H9 (cell line): ENCODE results near the gene B9D1. TPM values are rescaled to one million over a fixed set of nuclear protein-coding genes. Genes with fewer than 3 reads are reported as not detected.

Experiments
- DNase-seq: peaks from one replicate; pipeline ENCODE4 v3.0.0-alpha.2; 2017
- H2AFZ ChIP-seq: one replicate; pipeline ENCODE4 v1.6.1; 2013; ENCODE audit warnings: mild to moderate bottlenecking, low read length, control low read depth, moderate library complexity
- H2AK5ac ChIP-seq: 2 replicates; pipeline ENCODE4 v1.6.1; 2013; ENCODE audit warnings: low read length, control low read depth, mixed read lengths; ENCODE audit not compliant: insufficient read length
- H2BK120ac ChIP-seq: one replicate; pipeline ENCODE4 v1.6.1; 2013; ENCODE audit warnings: low read depth, mild to moderate bottlenecking, low read length, control low read depth, inconsistent platforms; ENCODE audit not compliant: poor library complexity, severe bottlenecking
- H2BK12ac ChIP-seq: 2 replicates; pipeline ENCODE4 v1.6.1; 2013; ENCODE audit warnings: low read length, control low read depth, mixed read lengths, low read depth; ENCODE audit not compliant: insufficient read length
- H2BK15ac ChIP-seq: 2 replicates; pipeline ENCODE4 v1.6.1; 2013; ENCODE audit warnings: low read depth, low read length, control low read depth
- H2BK20ac ChIP-seq: one replicate; pipeline ENCODE4 v1.6.1; 2013; ENCODE audit warnings: low read depth, mild to moderate bottlenecking, low read length, control low read depth, inconsistent platforms; ENCODE audit not compliant: poor library complexity, severe bottlenecking
- H2BK5ac ChIP-seq: 2 replicates; pipeline ENCODE4 v1.6.1; 2013; ENCODE audit warnings: low read length, control low read depth, mixed read lengths; ENCODE audit not compliant: insufficient read length
- H3K14ac ChIP-seq: 2 replicates; pipeline ENCODE4 v1.6.1; 2013; ENCODE audit warnings: low read length, control low read depth; ENCODE audit not compliant: insufficient read depth
- H3K18ac ChIP-seq: 2 replicates; pipeline ENCODE4 v1.6.1; 2013; ENCODE audit warnings: low read depth, mild to moderate bottlenecking, mixed read lengths, low read length, control low read depth; ENCODE audit not compliant: insufficient read length
- H3K23ac ChIP-seq: 2 replicates; pipeline ENCODE4 v1.6.1; 2013; ENCODE audit warnings: low read length, control low read depth, mixed read lengths, low read depth; ENCODE audit not compliant: insufficient read length
- H3K23me2 ChIP-seq: 2 replicates; pipeline ENCODE4 v1.6.1; 2013; ENCODE audit warnings: low read depth, mild to moderate bottlenecking, mixed read lengths, low read length, control low read depth; ENCODE audit not compliant: insufficient read length, poor library complexity, severe bottlenecking
- H3K27ac ChIP-seq: 2 replicates; pipeline ENCODE4 v1.5.1; 2013; ENCODE audit warnings: low read length, control low read depth, mixed read lengths, low read depth; ENCODE audit not compliant: insufficient read length
- H3K27me3 ChIP-seq: 2 replicates; pipeline ENCODE4 v1.6.1; 2013; ENCODE audit warnings: low read length, control low read depth, inconsistent platforms; ENCODE audit not compliant: insufficient read depth
- H3K4ac ChIP-seq: 2 replicates; pipeline ENCODE4 v1.6.1; 2013; ENCODE audit warnings: low read depth, mild to moderate bottlenecking, control low read depth, inconsistent platforms, low read length, moderate library complexity
- H3K4me1 ChIP-seq: 2 replicates; pipeline ENCODE4 v1.6.1; 2013; ENCODE audit warnings: low read length, control low read depth, inconsistent platforms; ENCODE audit not compliant: insufficient read depth
- H3K4me2 ChIP-seq: 2 replicates; pipeline ENCODE4 v1.6.1; 2013; ENCODE audit warnings: low read length, control low read depth, mixed read lengths; ENCODE audit not compliant: insufficient read length, insufficient read depth
- H3K56ac ChIP-seq: 2 replicates; pipeline ENCODE4 v1.6.1; 2013; ENCODE audit warnings: low read depth, mild to moderate bottlenecking, mixed read lengths, low read length, control low read depth; ENCODE audit not compliant: insufficient read length
- H3K79me1 ChIP-seq: 2 replicates; pipeline ENCODE4 v1.6.1; 2013; ENCODE audit warnings: low read depth, mild to moderate bottlenecking, moderate library complexity, low read length, control low read depth, inconsistent platforms; ENCODE audit not compliant: insufficient read depth, poor library complexity, severe bottlenecking
- H3K79me2 ChIP-seq: 2 replicates; pipeline ENCODE4 v1.6.1; 2013; ENCODE audit warnings: low read length, control low read depth, inconsistent platforms; ENCODE audit not compliant: insufficient read depth
- H3K9ac ChIP-seq: 2 replicates; pipeline ENCODE4 v1.6.1; 2013; ENCODE audit warnings: low read length, control low read depth, mixed read lengths; ENCODE audit not compliant: insufficient read length; ENCODE audit errors: extremely low read depth
- H3K9me3 ChIP-seq: one replicate; pipeline ENCODE4 v1.6.1; 2013; ENCODE audit warnings: low read depth, low read length, inconsistent platforms; ENCODE audit not compliant: control insufficient read depth
- H3T11ph ChIP-seq: one replicate; pipeline ENCODE4 v1.6.1; 2013; ENCODE audit warnings: mild to moderate bottlenecking, low read length, control low read depth, inconsistent platforms
- H4K20me1 ChIP-seq: one replicate; pipeline ENCODE4 v1.6.1; 2013; ENCODE audit not compliant: control insufficient read depth, insufficient read length, insufficient read depth
- H4K5ac ChIP-seq: 2 replicates; pipeline ENCODE4 v1.6.1; 2013; ENCODE audit warnings: low read depth, mild to moderate bottlenecking, mixed read lengths, low read length, control low read depth; ENCODE audit not compliant: insufficient read length
- H4K8ac ChIP-seq: replicated peaks from 2 replicates; pipeline ENCODE4 v1.6.1; 2013; ENCODE audit warnings: low read length, control low read depth, mixed read lengths, low read depth; ENCODE audit not compliant: insufficient read length
- H4K91ac ChIP-seq: 2 replicates; pipeline ENCODE4 v1.6.1; 2013; ENCODE audit warnings: low read depth, mild to moderate bottlenecking, moderate library complexity, mixed read lengths, low read length, control low read depth; ENCODE audit not compliant: insufficient read length
- H3K27ac Mint-ChIP-seq, 3 experiments: 2 replicates in 2 of 3; 3 replicates in 1 of 3; pipeline ENCODE4 v1.8.0; 2020 to 2021; ENCODE audit warnings: mixed read lengths in 3 of 3, mild to moderate bottlenecking in 1 of 3, moderate library complexity in 1 of 3
- H3K27me3 Mint-ChIP-seq: 2 replicates; pipeline ENCODE4 v1.8.0; 2021; ENCODE audit warnings: low read depth, mild to moderate bottlenecking, moderate library complexity, mixed read lengths
- H3K36me3 Mint-ChIP-seq, 3 experiments: 2 replicates in 2 of 3; 3 replicates in 1 of 3; pipeline ENCODE4 v1.8.0; 2020 to 2021; ENCODE audit warnings: low read depth in 3 of 3, mixed read lengths in 3 of 3; ENCODE audit not compliant: insufficient read depth in 1 of 3
- H3K4me1 Mint-ChIP-seq, 2 experiments: 2 replicates each; pipeline ENCODE4 v1.8.0; 2020; ENCODE audit warnings: mixed read lengths in 2 of 2
- H3K4me3 Mint-ChIP-seq, 2 experiments: 2 replicates in 1 of 2; 3 replicates in 1 of 2; pipeline ENCODE4 v1.8.0; 2020 to 2021; ENCODE audit warnings: mild to moderate bottlenecking in 2 of 2, mixed read lengths in 2 of 2, moderate library complexity in 1 of 2
- H3K9me3 Mint-ChIP-seq, 2 experiments: 2 replicates in 1 of 2; 3 replicates in 1 of 2; pipeline ENCODE4 v1.8.0; 2020; ENCODE audit warnings: mild to moderate bottlenecking in 2 of 2, mixed read lengths in 2 of 2, moderate library complexity in 1 of 2
- WGBS: extraction: QIAGEN DNeasy Blood & Tissue Kit; methylation state at CpG from one replicate; pipeline ENCODE4 v1.1.7; 2013; ENCODE audit warnings: missing lambda C conversion rate, low lambda C conversion rate, mixed read lengths; ENCODE audit not compliant: insufficient read length; ENCODE audit errors: extremely low coverage; 5-methylcytosine and 5-hydroxymethylcytosine counted together
- total RNA-seq: library from RNA; stranded (reverse); gene quantifications from 2 replicates; pipeline ENCODE4 v1.2.1, GENCODE V29; 2021
- TF ChIP-seq, protein P1 (sequence below): fragments of 200-600 bp; sonication (generic); conservative IDR thresholded peaks from 3 replicates; pipeline ENCODE4 v1.8.0; 2021; ENCODE audit warnings: antibody characterized with exemption, mild to moderate bottlenecking

The B9D1 gene
- total RNA-seq, 1 experiment from 2014 or later, result 30.4 TPM

DNA sequence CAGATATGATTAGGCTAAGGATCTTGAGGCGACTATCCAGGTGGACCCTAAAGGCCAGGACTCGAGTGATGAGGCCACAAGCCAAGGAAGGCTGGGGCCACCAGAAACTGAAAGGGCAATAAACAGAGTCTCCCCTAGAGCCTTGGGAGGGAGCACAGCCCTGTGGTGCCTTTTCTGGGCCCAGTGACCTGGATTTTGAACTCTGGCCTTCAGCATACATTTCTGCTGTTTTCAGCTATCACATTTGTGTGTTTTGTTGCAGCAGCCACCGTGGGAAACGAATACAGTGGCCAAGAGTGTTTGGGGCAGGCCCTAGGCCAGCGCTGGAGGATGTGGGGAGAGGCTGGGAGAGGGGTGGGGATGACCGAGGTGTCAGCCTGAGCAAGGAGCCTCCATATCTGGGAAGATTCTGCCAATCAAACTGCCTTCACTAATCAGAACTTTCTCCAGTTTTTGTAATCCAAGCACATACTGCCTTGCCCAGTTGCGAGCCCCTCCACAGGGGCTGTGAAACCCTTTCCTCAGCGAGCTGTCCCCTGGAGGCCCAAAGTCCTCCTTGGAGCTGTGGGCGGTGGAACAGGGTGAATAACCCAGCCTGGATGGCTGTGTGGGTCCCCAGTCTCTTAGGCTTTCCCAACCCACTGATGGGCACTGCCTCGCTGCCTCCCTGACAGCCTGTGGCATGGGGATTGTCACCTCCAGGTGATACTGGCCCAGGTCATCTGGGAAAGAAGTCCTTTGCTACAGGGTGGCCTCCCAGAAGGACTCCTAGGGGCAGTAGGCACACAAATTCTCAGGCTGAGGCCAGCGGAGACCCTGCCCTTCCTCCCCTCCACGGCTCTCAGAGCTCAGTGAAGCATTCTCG, 16.8 kb downstream of the B9D1 start:
- Histone ChIP-seq H3K9ac (no peak overlapping the region), H2BK20ac (no peak overlapping the region), H2BK15ac (no peak overlapping the region), H4K20me1 (no peaks in the 10 kb centered on the region), H2BK120ac (no peak overlapping the region), H3K18ac (no peak overlapping the region), H3K27ac (no peak overlapping the region), H4K5ac (no peak overlapping the region), H3K4me2 (no peak overlapping the region), H3K56ac (no peak overlapping the region), H2BK5ac (no peak overlapping the region), H3K14ac (no peak overlapping the region), H4K91ac (no peak overlapping the region), H2AFZ (no peak overlapping the region), H3K79me1 (no peaks in the 10 kb centered on the region), H3T11ph (no peak overlapping the region), H2BK12ac (no peak overlapping the region), H3K27me3 (no peaks in the 10 kb centered on the region), H3K9me3 (no peaks in the 10 kb centered on the region), H3K23me2 (no peaks in the 10 kb centered on the region), H3K23ac (no peak overlapping the region), H3K79me2 (no peaks in the 10 kb centered on the region), H4K8ac (no peak overlapping the region), H3K4me1 (no peaks in the 10 kb centered on the region), H2AK5ac (no peak overlapping the region), H3K4ac (no peak overlapping the region)
- H3K27me3 Mint-ChIP-seq, result no peaks in the 10 kb centered on the region
- H3K9me3 Mint-ChIP-seq, result no peaks in the 10 kb centered on the region
- DNase-seq, result peak; percentile 27
- WGBS, result no CpG with 5 or more reads among the region's 13 CpGs
- peaks cover 10 to 17% of the 10 kb centered on the region in 2 experiments for H3K4me1 Mint-ChIP-seq
- TF ChIP-seq, protein P1, sequence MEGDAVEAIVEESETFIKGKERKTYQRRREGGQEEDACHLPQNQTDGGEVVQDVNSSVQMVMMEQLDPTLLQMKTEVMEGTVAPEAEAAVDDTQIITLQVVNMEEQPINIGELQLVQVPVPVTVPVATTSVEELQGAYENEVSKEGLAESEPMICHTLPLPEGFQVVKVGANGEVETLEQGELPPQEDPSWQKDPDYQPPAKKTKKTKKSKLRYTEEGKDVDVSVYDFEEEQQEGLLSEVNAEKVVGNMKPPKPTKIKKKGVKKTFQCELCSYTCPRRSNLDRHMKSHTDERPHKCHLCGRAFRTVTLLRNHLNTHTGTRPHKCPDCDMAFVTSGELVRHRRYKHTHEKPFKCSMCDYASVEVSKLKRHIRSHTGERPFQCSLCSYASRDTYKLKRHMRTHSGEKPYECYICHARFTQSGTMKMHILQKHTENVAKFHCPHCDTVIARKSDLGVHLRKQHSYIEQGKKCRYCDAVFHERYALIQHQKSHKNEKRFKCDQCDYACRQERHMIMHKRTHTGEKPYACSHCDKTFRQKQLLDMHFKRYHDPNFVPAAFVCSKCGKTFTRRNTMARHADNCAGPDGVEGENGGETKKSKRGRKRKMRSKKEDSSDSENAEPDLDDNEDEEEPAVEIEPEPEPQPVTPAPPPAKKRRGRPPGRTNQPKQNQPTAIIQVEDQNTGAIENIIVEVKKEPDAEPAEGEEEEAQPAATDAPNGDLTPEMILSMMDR, result no peak
- peaks cover 6 to 21% (median 11%) of the 10 kb centered on the region in 3 experiments; a peak in 6 of 7 replicates for H3K36me3 Mint-ChIP-seq
- H3K27ac Mint-ChIP-seq, result peak overlapping the region in 1 of 3 experiments; percentile 64; a peak in 1 of 7 replicates
- no peak overlapping the region; a peak in 1 of 5 replicates for H3K4me3 Mint-ChIP-seq
